Right lobe of liver (tissue), 6 donors: ENCODE measurements around the gene BAX. TPM values are rescaled to one million over a fixed set of nuclear protein-coding genes. Genes with fewer than 3 reads are reported as not detected.

Experiments
- ATAC-seq, 4 donors: fragments of 200-7000 bp; cut with Tn5 transposase; one replicate each; pipeline ENCODE4 v1.9.1; 2020; ENCODE audit warnings: mild to moderate bottlenecking in 4 of 4, moderate library complexity in 4 of 4
- DNase-seq, 3 donors: peaks; one replicate each; pipeline ENCODE4 v3.0.0-alpha.2; 2020
- H3K27ac ChIP-seq, 3 donors: fragments of 200-600 bp; one replicate each; pipeline ENCODE4 v1.8.0; 2022
- H3K27me3 ChIP-seq, 2 donors: fragments of 200-600 bp; one replicate each; pipeline ENCODE4 v1.8.0; 2022
- H3K36me3 ChIP-seq, 4 donors: fragments of 200-600 bp; sonication (generic) in 1 of 4; one replicate each; pipeline versions ENCODE4 v1.5.1 to v1.8.0; 2017 to 2022; ENCODE audit warnings: control low read depth in 1 of 4
- H3K4me1 ChIP-seq, 4 donors: fragments of 200-600 bp; sonication (generic) in 1 of 4; one replicate each; pipeline versions ENCODE4 v1.5.1 to v1.8.0; 2017 to 2022; ENCODE audit warnings: control low read depth in 1 of 4
- H3K4me3 ChIP-seq, 3 donors: fragments of 200-600 bp; one replicate each; pipeline ENCODE4 v1.8.0; 2022
- H3K9me3 ChIP-seq, 4 donors: fragments of 200-600 bp; sonication (generic) in 1 of 4; one replicate each; pipeline versions ENCODE4 v1.5.1 to v1.8.0; 2017 to 2022; ENCODE audit warnings: control low read depth in 1 of 4
- CTCF ChIP-seq, 4 donors: fragments of 200-600 bp in 3 of 4; fragments of 450-650 bp in 1 of 4; IDR thresholded peaks; one replicate each; pipeline versions ENCODE4 v1.5.1 to v1.8.0; 2016 to 2022; ENCODE audit warnings: antibody characterized with exemption in 4 of 4, mild to moderate bottlenecking in 2 of 4
- POLR2A ChIP-seq: fragments of 450-650 bp; IDR thresholded peaks from one replicate; pipeline ENCODE4 v1.6.1; 2017; ENCODE audit warnings: antibody characterized with exemption, mild to moderate bottlenecking
- WGBS: methylation state at CpG from one replicate; pipeline ENCODE4 v1.1.6; 2018; ENCODE audit warnings: low coverage, low lambda C conversion rate; ENCODE audit not compliant: insufficient coverage; ENCODE audit errors: missing lambda C conversion rate; 5-methylcytosine and 5-hydroxymethylcytosine counted together
- intact Hi-C, 2 donors: fragments of 100-400 bp; cut with DNase I; formaldehyde crosslinking; loops; one replicate each; pipeline versions ENCODE4 v1.11.2 to v1.14.1; 2022
- total RNA-seq, 6 experiments: library from RNA; depleted of rRNA in 2 of 6; stranded (reverse); fragments of >200 nt in 2 of 6; fragmentation: NEBNext Ultra II Directional in 3 of 6; extraction: Animal tissue kit (Norgen Biotek cat#: 25700) in 3 of 6; gene quantifications; one replicate each; pipeline versions ENCODE4 v1.1.0 to v1.2.4, GENCODE V29; 2016 to 2023
- donor health status: DM: no; HTN: yes; CAD: no.
- donor health status: DM: no; HTN: no; CAD: no.
- donor health status: DM: no; HTN: no; CAD: no.
- donor health status: DM: no; HTN: yes; CAD: no.
- donor health status: DM: no; HTN: yes; CAD: no.

The BAX gene
- total RNA-seq, 6 experiments from 2014 or later: 15.9 to 54.1 (median 30.8) TPM

GRCh38 chr19:48966541-48967345, 12.1 kb downstream of the BAX start:
- peak overlapping the region; percentile 84 to 97 (median 87) for H3K4me3 ChIP-seq
- peaks cover 0 to 26% (median 1%) of the 10 kb centered on the region in 4 donors for H3K36me3 ChIP-seq
- H3K27me3 ChIP-seq: no peaks in the 10 kb centered on the region
- H3K27ac ChIP-seq: peak overlapping the region; percentile 93 to 99 (median 97)
- intact Hi-C loops: loop anchor here in 1 of 2 donors (10.0 kb wide), 1 partner anchor 62 kb away; the partner anchor contains the start of gene NUCB1
- H3K4me1 ChIP-seq: peaks cover 0 to 16% (median 0%) of the 10 kb centered on the region in 4 donors
- DNase-seq (peak in 1 of 3 donors; percentile 50), ATAC-seq (peak in 1 of 4 donors; percentile 0)
- no peaks in the 10 kb centered on the region for H3K9me3 ChIP-seq
- TF ChIP-seq POLR2A (peak; percentile 16), CTCF (IDR thresholded peaks at IDR 0.05) (no peak)
- WGBS: 20% methylated on average over 5 of the region's 10 CpGs

- peak overlapping the region; percentile 93 to 99 (median 97) for H3K27ac ChIP-seq
- 27% methylated on average over 10 of the region's 14 CpGs for WGBS
- peak; percentile 66 to 85 (median 76) for DNase-seq
- no peaks in the 10 kb centered on the region for H3K27me3 ChIP-seq
- no peaks in the 10 kb centered on the region for H3K9me3 ChIP-seq
- no peak for TF ChIP-seq CTCF (IDR thresholded peaks at IDR 0.05)
- peak; percentile 31 for TF ChIP-seq POLR2A
- intact Hi-C loops: loop anchor here in 1 of 2 donors (10.0 kb wide), 1 partner anchor 63 kb away; the partner anchor contains the start of gene NUCB1
- ATAC-seq: peak; percentile 0 to 23 (median 9)
- H3K36me3 ChIP-seq: peaks cover 0 to 28% (median 1%) of the 10 kb centered on the region in 4 donors
- H3K4me3 ChIP-seq: peak overlapping the region; percentile 84 to 97 (median 87)
- peaks cover 0 to 11% (median 0%) of the 10 kb centered on the region in 4 donors for H3K4me1 ChIP-seq
These were observed 12.9 kb downstream of the BAX start for GRCh38 chr19:48967346-48968178.

- no peaks in the 10 kb centered on the region for H3K9me3 ChIP-seq
- peaks cover 0 to 11% (median 0%) of the 10 kb centered on the region in 4 donors for H3K4me1 ChIP-seq
- peaks cover 0 to 35% (median 1%) of the 10 kb centered on the region in 4 donors for H3K36me3 ChIP-seq
- peak overlapping the region; percentile 2 to 99 (median 97) for H3K27ac ChIP-seq
- intact Hi-C loops: loop anchor here in 1 of 2 donors (10.0 kb wide), 1 partner anchor 63 kb away; the partner anchor contains the start of gene NUCB1
- DNase-seq (peak in 1 of 3 donors; percentile 64), ATAC-seq (peak in 1 of 4 donors; percentile 0)
- TF ChIP-seq CTCF (IDR thresholded peaks at IDR 0.05): no peak
- no peak for TF ChIP-seq POLR2A
- WGBS: 13% methylated on average over 4 of the region's 4 CpGs
- H3K4me3 ChIP-seq: no peak overlapping the region
- H3K27me3 ChIP-seq: no peaks in the 10 kb centered on the region
These were observed 13.5 kb downstream of the BAX start for GRCh38 chr19:48968179-48968661.

DNA sequence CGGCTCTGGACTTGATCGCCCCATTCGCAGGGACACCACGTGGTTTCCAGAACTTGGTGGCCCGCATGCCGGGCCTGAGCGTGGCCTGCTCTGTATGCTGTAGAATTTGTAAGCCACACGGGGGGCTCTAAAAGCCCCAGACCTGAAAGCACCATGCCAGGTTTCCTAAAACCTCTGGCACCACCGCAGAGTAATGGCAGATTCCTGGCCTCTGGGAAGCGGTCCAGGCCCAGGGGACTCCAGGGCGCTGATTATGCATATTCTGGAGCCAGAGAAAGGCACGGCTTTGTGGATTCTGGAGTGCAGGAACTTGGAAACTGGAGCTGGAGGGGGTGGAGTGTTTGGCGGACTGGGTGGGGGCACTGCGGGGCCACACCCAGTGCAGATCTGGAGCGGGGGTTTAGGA, 14.1 kb downstream of the BAX start:
- H3K27ac ChIP-seq: peak overlapping the region; percentile 2 to 99 (median 97)
- DNase-seq: peak; percentile 42 to 78 (median 74)
- no peak overlapping the region for H3K4me3 ChIP-seq
- no peak for TF ChIP-seq CTCF (IDR thresholded peaks at IDR 0.05)
- TF ChIP-seq POLR2A: no peak
- peaks cover 0 to 41% (median 2%) of the 10 kb centered on the region in 4 donors for H3K36me3 ChIP-seq
- H3K4me1 ChIP-seq: peaks cover 0 to 11% (median 0%) of the 10 kb centered on the region in 4 donors
- no peak for ATAC-seq
- no peaks in the 10 kb centered on the region for H3K9me3 ChIP-seq
- H3K27me3 ChIP-seq: no peaks in the 10 kb centered on the region
- intact Hi-C loops: loop anchor here in 1 of 2 donors (10.0 kb wide), 1 partner anchor 64 kb away; the partner anchor contains the start of gene NUCB1
- 60% methylated on average over 1 of the region's 15 CpGs for WGBS
